Iris pigment epithelial cell (primary cell): ENCODE measurements around the gene HTD2.

Experiments used
- DNase-seq: peaks from one replicate; pipeline ENCODE4 v3.0.0-alpha.2; 2011; ENCODE audit warnings: low read depth

Gene HTD2

DNA sequence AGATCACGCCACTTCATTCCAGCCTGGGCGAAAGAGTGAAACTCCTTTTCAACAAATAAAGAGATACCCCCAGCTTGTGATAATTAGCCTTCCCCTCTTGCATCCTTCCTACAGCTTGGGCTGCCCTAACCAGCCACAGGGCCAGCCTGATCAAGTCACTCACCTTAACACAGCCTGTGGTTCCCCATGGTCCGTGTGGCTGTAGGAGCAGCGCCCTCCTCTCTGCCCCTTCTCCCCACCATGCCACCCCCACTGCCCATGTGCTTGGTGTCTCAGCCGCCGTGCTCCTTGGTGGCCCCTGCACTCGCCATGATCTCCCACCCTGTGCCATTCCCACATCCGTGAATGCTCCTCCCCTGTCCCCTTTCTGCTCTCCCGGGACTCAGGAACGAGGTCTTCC, 13.5 kb upstream of the HTD2 start:
- no peak for DNase-seq

DNA sequence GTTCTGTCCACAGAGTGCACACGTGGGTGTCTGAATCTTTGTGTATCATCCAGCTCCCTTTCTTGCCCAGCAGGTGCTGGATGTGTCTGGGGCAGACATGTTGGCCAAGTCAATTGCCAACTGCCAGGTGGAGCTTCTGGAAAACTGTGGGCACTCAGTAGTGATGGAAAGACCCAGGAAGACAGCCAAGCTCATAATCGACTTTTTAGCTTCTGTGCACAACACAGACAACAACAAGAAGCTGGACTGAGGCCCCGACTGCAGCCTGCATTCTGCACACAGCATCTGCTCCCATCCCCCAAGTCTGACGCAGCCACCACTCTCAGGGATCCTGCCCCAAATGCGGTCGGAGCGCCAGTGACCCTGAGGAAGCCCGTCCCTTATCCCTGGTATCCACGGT, 12.8 kb upstream of the HTD2 start:
- DNase-seq: no peak

DNA sequence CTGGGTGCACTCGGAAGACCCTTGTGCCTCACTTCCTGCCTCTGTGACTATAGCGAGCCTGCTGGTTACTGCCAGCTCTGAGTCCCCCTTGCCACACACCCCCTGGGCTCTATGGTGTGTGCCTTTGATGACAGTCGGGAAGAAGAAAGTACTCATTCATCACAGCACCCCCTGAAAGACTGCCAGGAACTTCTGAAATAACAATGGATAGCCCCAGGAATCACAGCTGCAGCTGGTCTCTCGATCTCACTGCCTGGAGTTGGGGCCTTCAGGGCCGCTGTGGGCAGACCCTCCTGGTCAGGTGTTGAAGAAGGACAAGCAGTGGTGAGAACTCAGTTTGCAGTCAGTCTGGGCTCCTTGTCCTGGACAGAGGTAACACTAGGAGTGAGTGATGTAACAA, 10.1 kb upstream of the HTD2 start:
- DNase-seq: no peak

DNA sequence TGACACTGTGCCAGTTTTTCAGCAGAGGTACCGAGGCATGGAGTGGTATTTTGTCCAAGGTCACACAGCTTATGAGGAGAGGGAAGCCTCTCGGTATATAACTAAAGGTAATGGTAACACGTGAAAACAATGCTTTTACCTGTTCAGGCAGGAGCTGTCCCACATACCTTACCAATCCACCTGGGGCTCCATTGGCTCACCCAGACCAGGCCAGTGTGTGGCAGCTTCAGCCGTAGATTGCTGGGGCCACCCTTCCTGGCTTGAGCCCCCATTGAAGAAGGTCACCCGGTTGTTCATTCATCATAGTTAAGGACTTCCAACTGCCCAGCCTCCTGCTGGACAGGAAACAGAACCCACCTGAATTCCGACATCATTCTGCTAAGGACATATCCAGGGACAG, 9.5 kb upstream of the HTD2 start:
- no peak for DNase-seq

DNA sequence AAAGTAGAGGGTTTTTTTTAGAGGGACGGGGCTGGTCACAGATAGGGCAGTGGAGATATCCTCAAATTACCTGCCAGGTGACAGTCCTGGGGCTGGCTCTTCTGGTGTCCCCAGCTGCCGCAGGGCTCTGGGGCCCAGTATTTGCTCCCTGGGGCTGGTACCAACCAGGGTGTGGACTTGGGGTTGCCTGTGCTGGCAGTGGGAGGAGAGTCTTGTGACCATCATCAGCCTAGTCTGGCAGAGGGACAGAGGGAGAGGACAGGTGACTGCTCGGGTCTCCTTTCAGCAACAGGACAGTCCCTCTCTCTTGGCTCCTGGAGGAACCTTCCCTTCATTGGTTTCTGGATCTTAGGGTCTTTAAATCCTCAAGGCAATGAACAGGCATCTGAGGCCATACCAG, 8.1 kb upstream of the HTD2 start:
- no peak for DNase-seq

DNA sequence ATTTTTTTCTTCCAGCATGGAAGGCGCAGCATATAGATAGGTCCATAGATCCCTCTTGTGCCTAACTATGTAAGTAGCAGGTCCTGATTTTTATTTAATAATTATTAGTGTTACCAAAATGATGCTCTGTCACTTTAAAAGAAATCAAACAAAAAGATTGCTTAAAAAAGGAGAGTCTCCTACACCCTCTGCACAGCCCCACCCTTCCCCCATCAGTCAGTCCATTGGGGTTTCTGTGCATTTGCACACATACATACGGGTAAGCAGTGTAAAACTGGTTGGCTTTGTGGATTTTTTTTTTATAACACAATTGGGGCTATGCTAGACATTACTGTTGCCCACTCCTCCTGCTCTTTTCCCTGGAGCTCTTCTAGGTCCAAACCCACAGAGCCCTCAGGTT, 7.2 kb upstream of the HTD2 start:
- DNase-seq: no peak

DNA sequence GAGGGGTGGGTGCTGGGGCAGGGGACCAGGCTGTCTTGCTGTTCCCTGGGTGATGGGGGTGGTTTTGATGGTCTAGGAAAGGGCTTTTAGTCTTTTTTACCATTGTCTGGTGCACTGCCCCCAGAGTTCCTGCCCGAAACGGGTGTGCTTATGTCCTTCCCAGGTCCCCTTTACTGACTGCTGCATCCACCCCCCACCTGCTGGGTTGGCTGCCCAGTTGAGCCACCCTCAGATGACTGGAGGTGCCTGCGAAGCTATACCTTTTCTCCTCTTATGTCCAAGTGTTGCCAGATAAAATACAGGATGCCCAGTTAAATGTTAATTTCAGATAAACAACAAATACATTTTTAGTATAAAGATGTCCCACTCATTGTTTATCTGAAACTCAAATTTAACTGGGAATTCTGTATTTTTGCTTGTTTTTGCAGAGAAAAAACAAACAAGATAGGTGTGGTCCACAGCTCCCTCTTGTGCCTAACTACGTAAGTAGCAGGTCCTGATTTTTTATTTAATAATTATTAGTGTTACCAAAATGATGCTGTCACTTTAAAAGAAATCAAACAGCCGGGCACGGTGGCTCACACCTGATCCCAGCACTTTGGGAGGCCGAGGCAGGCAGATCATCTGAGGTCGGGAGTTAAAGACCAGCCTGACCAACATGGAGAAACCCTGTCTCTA, 6.3 kb upstream of the HTD2 start:
- peak; percentile 64 for DNase-seq

DNA sequence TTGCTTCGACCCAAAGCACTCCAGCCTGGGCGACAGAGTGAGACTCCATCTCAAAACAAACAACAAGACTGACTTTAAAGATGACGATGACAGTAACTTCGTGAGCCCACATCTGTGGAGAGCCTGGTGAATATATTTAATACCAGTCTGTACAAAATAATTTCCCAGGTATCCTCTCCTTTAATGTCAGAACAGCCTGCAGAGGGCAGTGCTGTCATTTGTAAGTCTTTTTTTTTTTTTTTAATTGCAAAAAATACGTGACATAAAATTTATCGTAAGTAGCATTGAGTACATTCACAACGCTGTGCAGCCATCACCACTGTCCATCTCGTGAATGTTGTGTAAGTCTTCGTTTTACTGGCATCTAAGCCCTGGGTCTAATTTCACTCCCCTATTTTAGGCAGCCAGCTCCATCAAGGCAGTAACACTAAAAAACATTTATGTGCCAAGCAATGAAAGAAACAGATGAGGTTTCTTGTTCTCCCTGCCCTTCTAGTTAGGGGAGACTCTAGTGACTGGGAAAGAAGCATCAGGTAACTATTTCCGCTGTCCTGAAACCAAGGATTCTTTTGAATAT, 1.4 kb downstream of the HTD2 start:
- DNase-seq: peak; percentile 76

DNA sequence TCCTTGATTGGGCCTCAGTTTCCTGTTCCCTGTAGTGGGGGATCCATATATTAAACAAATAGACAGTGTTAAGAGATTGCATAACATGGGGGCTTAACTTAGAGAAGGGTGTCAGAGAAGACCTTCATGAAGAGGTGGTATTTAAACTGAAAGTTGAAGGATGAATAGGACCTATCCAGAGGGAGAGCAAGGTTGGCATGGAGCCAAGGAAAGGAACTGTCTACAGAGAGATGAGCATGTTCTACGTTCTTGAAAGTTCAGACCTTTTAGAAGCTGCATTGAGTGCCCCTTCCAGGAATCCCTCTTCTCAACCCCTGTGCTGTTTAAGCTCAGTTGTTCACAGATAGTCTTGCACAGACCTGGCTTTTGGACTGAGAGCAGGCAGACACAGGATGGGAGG, 2.4 kb downstream of the HTD2 start:
- peak; percentile 17 for DNase-seq

DNA sequence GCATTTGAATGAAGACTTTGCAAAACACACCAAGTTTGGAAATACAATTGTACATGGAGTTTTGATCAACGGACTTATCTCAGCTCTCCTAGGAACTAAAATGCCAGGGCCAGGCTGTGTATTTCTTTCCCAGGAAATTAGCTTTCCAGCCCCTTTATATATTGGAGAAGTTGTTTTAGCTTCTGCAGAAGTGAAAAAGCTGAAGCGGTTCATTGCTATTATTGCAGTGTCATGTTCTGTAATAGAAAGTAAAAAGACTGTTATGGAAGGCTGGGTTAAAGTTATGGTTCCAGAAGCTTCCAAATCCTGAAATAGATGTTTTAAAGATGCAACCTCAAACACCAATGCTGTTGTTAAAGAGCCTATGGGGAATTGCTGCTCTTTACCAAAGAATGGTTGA, 11.5 kb downstream of the HTD2 start:
- no peak for DNase-seq

DNA sequence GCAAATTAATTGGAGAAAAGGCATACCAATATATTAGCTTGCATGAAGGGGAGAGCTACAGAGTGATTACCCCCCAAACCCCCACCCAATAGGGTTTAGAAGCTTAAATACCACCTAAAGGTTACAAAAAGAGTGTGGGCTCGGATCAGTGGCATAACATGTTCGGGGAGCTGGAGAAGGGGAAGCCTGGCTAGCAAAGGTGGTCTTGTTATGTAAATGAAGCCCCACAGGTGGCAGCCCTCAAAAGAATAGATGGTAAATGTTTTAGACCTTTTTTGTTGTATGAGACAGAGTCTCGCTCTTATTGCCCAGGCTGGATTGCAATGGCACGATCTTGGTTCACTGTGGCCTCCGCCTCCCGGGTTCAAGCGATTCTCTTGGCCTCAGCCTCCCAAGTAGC, 15.5 kb downstream of the HTD2 start:
- DNase-seq: no peak

DNA sequence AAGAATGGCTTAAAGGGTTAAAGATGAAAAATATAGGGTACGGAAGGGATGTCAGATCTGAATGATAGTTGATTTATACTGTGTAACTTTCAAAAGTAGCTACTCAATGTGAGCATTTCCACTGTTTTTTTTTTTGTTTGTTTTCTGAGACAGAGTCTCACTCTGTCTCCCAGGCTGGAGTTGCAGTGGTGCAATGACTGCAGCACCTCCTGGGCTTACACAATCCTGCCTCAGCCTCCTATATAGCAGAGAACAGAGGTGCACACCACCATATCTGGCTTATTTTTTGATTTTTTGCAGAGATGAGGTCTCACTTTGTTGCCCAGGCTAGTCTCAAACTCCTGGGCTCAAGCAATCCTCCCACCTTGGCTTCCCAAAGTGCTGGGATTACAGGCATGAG, 16.5 kb downstream of the HTD2 start:
- peak; percentile 31 for DNase-seq

DNA sequence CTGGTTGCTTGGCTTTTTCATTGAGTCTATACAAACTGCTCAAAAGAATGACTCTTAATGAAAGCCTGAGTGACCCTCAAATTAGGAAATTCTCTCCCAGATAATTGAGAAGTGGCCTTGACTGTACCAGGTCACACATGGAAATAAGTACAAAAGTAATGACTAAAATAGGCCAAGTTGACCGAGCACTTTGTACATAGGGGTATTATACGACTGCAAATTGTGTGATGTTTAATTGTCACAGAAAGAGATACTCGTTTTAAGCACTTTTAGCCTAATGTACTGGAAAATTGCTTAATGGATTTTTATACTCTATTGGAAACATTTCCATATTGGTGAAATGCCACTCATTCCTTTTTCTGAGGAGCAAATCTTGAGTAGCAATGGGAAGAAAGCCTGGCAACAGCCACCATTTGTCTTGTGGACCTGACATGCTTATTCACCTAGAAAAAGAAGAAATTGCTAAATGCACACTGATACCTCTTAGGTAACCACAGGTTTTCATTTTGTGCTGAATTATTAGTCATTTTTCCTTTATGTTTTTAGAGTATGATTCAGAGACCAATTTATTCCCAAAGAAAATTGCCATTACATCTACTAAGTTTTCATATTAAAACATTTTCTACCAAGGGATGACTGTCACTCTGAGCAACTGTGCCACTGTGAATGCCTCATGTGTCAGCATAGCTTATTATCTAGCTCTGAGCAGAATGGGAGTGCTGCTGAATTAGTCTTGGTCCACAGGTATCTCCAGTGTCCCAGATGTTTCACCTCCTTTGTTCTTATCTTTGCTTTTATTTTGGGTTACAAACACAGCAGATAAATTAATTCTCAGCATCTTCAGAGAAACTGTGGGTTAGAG, 17.4 kb downstream of the HTD2 start:
- DNase-seq: no peak

DNA sequence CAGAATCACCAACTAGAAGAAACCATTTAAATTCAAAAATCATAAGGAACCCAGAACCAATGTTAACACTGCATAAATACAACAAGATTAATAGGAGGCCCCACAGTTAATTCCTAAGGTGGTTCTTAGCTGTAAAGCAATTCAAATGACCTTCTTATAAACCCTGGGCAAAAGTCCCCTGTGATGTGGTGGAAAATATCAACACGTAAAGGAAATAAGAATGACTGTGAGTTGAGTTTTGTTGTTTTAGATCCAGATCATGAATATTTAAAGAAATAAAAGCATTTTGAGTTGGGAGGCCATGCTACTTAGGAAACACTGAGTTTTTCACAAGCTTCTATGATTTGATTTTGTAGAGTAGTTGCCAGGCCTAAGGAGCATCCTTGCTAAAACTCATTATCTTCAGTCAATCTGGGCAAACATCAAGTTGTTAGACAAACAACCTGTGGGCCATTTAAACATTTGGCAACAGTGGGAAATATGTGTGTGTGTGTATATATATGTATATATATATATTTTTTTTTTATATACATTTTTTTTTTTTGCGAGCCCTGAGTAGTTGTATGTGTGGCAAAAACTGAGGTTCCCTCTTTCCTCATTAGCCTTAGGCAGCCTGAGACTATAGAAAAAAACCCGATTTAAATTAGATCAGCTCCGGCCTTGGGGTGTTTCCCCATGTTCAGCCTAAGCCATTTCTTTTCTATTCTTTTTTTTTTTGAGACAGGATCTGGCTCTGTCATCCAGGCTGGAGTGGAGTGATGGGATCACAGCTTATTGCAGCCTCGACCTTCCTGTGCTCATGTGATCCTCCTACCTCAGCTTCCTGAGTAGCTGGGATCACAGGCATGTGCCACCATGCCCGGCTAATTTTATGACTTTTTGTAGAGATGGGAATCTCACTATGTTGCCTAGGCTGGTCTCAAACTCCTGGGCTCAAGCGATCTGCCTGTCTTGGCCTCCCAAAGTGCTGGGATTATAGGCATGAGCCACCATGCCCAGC, 18.4 kb downstream of the HTD2 start:
- peak; percentile 52 for DNase-seq

DNA sequence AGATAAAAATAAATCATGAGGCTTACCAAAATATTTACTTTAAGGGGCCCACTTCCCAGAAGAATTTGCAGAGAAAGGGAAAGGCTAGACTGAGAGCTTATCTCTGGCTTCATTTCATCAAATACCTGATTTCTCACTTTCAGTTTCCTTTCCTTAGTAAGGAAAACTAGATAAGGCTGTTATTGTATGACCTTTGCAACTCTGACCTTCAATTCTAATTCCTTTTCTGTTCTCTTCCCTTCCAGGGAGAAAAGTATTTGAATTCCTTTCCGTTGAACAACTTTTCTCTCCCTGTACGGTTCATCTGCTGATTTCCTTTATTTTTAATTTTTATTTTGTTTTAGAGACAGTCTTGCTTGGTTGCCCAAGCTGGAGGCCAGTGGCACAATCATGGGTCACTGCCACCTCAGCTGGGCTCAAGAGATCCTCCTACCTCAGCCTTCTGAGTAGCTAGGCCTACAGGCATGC, 19.2 kb downstream of the HTD2 start:
- DNase-seq: peak; percentile 54

DNA sequence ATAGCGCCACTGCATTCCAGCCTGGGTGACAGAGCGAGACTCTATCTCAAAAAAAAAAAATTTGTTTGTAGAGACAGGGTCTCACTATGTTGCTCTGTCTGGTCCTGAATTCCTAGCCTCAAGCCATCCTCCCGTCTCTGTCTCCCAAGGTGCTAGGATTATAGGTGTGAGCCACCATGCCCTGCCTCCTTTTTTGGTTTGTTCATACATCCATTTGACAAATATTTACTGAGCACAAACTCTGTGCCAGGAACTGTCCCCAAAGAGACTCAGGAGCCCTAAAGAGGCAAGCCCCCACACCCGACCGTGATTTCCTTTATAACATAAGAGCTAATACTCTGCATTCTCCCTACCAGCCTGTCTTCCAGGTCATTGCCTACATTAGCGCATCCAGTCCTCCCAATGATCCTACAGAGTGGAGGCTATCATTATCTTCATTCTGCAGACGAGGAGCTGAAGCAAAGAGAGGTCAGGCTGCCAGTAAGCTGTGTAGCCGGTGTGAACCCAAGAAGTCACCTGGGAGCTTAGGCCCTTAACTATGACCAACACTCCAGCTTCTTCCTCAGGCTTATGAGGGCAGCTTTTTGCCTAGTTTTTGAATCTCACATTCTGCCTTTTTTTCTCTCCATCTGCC, 20.1 kb downstream of the HTD2 start:
- no peak for DNase-seq

DNA sequence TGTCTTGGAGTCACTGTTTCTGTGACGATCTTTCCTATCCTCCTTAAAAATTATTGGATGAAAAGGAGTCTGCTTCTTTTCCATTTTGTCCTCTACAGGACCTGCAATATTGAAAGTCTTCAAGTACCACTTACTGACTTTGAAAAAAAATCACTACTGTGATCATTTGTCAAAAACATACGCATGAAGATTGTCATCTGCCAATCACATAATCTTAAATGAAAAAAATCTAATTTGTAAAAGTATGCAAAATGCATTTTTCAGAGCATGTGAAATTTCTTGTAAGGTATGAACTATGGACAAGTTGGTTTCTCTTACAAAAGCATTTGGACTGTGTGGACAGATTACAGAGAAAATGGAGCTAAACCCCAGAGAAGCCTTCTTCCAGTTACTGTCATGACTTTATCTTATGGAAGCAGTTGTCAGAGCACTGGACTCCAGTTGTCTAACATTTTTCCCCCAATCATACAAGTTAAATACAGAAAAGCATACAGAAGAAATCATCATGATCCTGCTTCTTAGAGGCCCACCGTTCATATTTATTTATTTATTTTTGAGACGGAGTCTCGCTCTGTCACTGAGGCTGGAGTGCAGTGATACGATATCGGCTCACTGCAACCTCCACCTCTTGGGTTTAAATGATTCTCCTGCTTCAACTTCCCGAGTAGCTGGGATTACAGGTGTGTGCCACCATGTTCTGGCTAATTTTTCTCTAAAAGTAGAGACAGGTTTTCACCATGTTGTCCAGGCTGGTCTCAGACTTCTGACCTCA, 23.0 kb downstream of the HTD2 start:
- no peak for DNase-seq

DNA sequence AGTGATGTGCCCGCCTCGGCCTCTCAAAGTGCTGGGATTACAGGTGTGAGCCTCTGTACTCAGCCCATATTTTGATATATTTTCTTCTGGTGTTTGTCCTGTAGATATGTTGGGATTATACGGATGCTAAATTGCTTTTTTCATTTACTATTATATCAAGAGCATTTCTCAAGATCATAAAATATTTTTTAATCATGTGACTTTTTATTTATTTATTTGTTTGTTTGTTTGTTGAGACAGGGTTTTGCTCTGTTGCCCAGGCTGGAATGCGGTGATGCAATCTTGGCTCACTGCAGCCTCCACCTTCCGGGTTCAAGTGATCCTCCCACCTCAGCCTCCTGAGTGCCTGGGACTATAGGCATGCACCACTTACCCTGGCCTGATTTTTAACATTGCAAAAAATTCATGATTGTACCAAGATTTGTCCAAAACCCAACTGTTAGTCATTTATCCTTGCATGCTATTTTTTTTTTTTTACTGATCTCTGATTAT, 23.6 kb downstream of the HTD2 start:
- no peak for DNase-seq

DNA sequence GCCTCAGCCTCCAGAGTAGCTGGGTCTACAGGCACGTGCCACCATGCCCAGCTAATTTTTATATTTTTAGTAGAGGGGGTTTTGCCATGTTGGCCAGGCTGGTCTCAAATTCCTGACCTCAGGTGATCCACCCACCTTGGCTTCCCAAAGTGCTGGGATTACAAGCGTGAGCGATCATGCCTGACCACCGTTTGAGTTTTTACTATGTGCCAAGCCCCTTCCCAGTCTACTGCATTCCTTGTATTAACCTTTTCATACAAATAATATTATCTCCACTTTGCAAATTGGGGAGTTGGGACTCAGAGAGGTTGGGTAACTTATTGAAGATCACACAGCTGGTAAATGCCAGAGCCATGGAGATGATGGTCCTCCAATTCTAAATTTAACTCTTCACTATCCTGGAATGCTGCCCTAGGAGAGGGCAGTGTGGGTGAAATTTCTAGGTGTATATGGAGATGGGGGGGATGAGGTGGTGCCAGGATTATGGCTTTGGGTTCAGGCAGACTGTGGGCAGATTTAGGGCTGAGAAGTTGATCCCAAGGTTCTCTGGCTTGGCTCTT, 25.4 kb downstream of the HTD2 start:
- DNase-seq: no peak

DNA sequence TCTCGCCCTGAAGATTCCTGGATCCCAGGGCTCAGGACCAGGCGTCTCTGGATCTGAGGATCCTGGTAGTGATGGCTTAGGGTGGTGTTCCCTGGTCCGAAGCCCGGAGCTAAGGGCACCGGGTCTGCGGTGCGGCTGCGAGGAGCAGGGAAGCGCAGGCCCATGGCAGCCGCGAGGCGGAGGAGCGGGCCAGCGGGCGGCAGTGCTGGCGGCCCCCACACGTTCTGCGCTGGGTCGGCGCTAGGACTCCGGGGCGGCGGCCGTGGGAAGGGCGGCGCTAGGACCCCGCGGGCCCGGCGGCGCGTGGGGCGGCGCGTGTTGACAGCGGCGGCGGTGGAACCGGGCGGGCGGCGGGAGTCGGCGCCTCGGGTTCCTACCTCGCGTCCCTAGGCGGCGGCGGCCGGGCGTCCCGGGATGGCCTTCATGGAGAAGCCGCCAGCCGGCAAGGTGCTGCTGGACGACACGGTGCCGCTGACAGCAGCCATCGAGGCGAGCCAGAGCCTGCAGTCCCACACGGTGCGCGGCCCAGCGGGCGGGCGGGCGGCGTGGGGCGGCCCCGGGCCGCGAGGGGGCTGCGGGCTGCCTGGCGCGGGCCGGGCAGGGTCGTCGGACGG, 26.4 kb downstream of the HTD2 start, which contains the start of gene PXK:
Gene PXK, plus strand, starts transcription at position 318 of the 614 bp plus-strand sequence. Its CDS starts 97 bp downstream, at position 415.
- DNase-seq: peak; percentile 83
